ENCODE measurements around the gene WASHC4.

WASHC4 gene

DNA sequence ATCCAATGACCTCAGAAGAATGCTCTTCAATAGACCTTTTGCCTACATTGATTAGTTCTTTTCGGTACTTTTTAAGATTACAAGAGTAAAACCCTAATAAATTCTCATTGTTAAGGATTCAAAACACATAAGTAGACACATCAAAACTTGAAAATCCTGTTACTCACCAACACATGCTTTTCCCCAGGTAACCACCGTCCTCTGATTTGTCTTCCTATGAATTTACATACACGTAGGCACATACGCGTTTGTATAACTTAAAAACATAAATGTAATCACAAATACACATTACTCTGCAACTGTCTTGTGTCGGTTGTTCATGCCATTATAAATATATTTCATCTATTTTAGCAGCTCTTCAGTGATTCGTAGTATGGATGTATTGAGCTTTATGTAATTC is 910 bp upstream of the WASHC4 start:
- no peak overlapping the region for H3K27ac ChIP-seq
- no peak for DNase-seq (ENCODE audit: low spot score)
- TF ChIP-seq, protein P1, sequence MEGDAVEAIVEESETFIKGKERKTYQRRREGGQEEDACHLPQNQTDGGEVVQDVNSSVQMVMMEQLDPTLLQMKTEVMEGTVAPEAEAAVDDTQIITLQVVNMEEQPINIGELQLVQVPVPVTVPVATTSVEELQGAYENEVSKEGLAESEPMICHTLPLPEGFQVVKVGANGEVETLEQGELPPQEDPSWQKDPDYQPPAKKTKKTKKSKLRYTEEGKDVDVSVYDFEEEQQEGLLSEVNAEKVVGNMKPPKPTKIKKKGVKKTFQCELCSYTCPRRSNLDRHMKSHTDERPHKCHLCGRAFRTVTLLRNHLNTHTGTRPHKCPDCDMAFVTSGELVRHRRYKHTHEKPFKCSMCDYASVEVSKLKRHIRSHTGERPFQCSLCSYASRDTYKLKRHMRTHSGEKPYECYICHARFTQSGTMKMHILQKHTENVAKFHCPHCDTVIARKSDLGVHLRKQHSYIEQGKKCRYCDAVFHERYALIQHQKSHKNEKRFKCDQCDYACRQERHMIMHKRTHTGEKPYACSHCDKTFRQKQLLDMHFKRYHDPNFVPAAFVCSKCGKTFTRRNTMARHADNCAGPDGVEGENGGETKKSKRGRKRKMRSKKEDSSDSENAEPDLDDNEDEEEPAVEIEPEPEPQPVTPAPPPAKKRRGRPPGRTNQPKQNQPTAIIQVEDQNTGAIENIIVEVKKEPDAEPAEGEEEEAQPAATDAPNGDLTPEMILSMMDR (IDR thresholded peaks at IDR 0.05): no peak
- peak overlapping the region; percentile 91 for H3K4me3 ChIP-seq

DNA sequence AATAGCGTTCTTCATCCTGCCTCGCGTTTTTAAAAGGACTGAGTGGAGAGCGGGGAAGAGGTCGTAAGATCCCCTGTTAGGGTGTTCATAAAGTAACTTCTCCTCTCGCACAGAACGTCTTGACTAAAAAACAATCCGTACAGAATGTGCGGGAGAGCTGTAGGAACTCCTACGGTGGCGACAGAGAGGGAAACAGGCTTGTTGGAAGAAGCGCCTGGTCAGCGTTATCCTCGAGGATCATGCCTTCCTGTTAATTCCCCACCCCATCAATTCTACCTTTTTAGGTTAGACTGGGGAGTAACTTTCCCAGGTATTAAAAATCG is 399 bp upstream of the WASHC4 start:
- peak overlapping the region; percentile 92 to 96 for H3K27ac ChIP-seq
- TF ChIP-seq, protein P1 (IDR thresholded peaks at IDR 0.05): no peak
- no peak for DNase-seq (ENCODE audit: low spot score)

DNA sequence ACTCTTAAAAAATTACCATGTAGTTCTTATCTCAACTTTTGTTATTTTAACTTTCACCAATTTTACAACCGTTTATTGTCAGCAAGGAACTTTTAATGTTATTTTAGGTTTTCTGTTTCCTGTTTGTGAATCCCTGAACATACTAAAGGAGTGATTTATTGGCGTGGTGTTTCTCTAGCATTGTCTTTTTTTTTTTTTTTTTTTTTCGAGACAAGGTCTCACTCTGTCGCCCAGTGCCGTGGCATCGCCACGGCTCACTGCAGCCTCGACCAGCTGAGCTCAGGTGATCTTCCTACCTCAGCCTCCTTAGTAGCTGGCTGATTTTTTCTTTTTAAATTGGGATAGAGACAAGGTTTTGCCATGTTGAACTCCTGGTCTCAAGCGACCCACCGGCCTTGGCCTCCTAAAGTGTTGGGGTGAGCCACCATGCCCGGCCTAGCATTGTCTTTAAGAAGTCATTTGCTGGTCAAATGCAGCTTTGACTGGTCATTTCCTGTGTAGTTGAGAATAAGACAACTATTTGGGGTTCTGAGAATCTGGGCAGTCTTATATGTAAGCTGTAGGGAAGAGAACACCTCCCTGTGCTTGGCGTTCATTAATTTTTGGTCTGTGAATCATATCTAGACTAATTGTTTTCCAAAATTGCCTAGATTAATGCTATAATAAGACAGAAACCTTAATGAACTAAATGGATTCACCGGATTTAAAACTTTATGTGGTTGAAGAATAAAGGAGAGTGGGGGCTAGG is 2.1 kb downstream of the WASHC4 start:
- Histone ChIP-seq H3K27ac (peak overlapping the region in 1 of 2 donors; percentile 24), H3K4me3 (peak overlapping the region; percentile 91)
- TF ChIP-seq, protein P1 (IDR thresholded peaks at IDR 0.05): no peak
- no peak for DNase-seq (ENCODE audit: low spot score)

More for the DNA sequence above, 399 bp upstream of the WASHC4 start:
- H3K4me3 ChIP-seq: peak overlapping the region; percentile 91

DNA sequence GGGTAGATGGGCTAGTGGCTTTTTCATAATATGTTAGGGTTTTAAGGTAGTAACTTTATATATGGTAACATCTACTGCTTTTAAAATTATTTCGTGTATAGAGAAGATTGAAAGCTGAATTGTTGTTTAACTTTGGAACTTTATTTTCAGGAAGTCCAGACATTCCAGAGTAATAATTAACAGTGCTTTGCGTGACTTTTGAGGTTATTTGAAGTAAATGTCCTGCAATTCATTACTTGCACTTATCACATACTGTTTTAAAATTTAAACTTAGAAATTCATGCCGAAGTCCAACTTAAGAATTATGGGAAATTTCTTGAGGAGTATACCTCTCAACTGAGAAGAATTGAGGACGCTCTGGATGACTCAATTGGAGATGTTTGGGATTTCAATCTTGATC is 3.3 kb downstream of the WASHC4 start:
- Histone ChIP-seq H3K4me3 (no peak overlapping the region), H3K27ac (no peak overlapping the region)
- no peak for DNase-seq (ENCODE audit: low spot score)

DNA sequence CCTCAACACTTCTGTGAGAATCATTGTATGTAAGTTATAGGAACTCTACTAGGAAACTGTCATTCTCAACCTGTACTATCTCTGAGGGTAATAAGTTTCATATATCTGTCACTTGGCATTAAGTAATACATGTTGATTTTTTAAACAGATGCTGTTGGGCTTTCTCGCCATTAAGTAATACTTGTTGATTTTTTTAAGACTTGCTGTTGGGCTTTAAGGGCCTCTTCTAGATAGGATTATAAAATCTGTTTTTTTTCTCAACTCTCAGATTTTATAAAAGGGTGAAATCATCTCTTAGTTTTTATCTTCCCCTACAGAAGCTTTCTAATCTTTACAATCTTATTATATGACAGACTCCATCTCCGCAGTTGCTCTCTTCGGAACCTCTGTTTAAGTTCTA is 5.6 kb downstream of the WASHC4 start:
- Histone ChIP-seq H3K27ac (no peak overlapping the region), H3K4me3 (no peak overlapping the region)
- DNase-seq (ENCODE audit: low spot score): no peak
- TF ChIP-seq, protein P1 (IDR thresholded peaks at IDR 0.05): no peak

More for the DNA sequence above, 3.3 kb downstream of the WASHC4 start:
- TF ChIP-seq, protein P1 (IDR thresholded peaks at IDR 0.05): no peak

DNA sequence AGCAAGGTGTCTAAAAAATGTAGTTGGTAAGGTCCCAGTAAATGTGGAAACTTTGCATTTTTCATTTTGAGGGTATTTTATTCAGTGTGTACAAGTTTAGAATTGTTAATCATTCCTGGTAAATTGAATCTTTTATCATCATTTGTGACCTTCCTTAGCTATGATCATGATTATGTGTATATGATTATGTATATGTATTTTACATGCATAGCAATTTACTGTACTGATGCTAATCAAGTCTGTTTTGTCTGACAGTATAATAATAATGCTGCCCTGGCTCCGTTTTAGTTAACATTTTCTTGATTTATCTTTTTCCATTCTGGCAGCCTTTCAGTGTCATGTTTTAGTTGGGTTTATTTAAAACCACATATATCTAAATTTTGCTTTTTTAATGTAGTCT is 9.4 kb downstream of the WASHC4 start:
- DNase-seq (ENCODE audit: low spot score): no peak
- TF ChIP-seq, protein P1 (IDR thresholded peaks at IDR 0.05): no peak
- Histone ChIP-seq H3K4me3 (no peak overlapping the region), H3K27ac (no peak overlapping the region)

DNA sequence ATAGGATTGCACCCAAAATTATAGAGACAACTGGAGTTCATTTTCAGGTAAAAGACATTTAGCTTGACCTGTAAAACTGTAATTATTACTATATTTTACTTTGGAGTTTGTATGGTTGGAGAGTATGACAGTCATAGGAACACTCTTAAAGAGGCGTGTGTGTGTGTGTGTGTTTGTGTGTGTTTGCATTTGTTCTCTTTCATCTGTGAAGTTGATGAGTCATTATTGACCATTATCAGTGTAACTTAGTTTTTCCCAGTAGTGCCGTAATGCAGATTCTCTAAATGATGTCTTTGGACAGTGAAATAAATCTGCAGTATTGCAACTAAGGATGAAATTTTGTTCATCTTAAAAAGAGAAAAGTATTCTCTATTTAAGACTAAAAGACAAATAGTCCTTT is 13.0 kb downstream of the WASHC4 start:
- TF ChIP-seq, protein P1 (IDR thresholded peaks at IDR 0.05): no peak
- Histone ChIP-seq H3K4me3 (no peak overlapping the region), H3K27ac (no peak overlapping the region)
- no peak for DNase-seq (ENCODE audit: low spot score)
